Ovary (tissue), 3 donors: ENCODE results near the gene PSMD5.

ENCODE experiments used
- CTCF ChIP-seq, 3 donors: fragments of 450-650 bp in 2 of 3; fragments of 200-600 bp in 1 of 3; IDR thresholded peaks; one replicate each; pipeline versions ENCODE4 v1.5.1 to v1.8.0; 2016 to 2022; ENCODE audit warnings: antibody characterized with exemption in 3 of 3, mild to moderate bottlenecking in 1 of 3
- EP300 ChIP-seq: sonication (generic); formaldehyde crosslinking; IDR thresholded peaks from one replicate; pipeline ENCODE4 v1.6.1; 2017; ENCODE audit warnings: antibody characterized with exemption
- POLR2A ChIP-seq: fragments of 450-650 bp; IDR thresholded peaks from one replicate; pipeline ENCODE4 v1.6.1; 2017; ENCODE audit warnings: antibody characterized with exemption, mild to moderate bottlenecking, moderate library complexity
- donor health status: DM: no; HTN: no; CAD: no.

- TF ChIP-seq CTCF (IDR thresholded peaks at IDR 0.05) (no peak), POLR2A (no peak), EP300 (no peak)
Observed at GRCh38 chr9:120767451-120767850, 75.3 kb downstream of the PSMD5 start.
